HG03135 (cell line): Measurements from ENCODE around the gene AAK1.
"Not testable (repeated sequence)": the region's sequence is repeated elsewhere in the genome, so short reads cannot be mapped to it uniquely, and the experiment has no call there.

Source experiments
- ATAC-seq: cut with Tn5 transposase; IDR thresholded peaks from one replicate; pipeline ENCODE4 v1.9.1; 2021; ENCODE audit warnings: mild to moderate bottlenecking, moderate library complexity; ENCODE audit not compliant: unreplicated experiment

Gene AAK1

DNA sequence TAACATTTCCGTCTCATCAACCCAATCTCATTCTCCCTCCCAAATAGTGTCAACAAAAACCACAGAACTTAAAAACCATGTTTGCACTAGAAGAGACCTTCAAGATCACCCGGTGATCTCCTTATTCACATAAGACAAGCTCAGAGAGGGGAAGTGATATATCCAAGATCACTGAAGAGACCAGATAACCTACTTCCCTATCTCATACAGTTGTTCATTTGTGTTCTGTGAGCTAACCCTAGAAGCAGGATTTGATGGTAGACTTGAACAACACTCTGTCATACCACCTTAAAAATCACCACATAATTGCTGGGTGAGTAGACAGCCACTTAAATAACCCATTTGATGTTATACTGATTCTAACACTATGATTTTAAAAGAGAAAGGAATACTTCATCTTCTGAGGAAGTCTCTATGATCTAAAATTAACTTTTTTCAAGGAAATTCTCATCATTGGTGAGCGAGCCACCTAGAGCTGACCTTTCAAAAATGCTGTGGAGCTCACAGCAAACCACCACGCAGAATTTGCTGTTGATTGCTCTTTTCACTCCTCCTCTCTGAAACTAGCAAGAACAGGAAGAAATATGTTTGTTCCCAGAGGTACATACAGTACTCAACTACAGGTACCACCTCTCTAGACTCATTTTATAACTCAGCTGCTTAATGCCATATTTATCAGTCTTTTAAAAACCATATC lies 15.1 kb downstream of the AAK1 start:
- no peak for ATAC-seq

DNA sequence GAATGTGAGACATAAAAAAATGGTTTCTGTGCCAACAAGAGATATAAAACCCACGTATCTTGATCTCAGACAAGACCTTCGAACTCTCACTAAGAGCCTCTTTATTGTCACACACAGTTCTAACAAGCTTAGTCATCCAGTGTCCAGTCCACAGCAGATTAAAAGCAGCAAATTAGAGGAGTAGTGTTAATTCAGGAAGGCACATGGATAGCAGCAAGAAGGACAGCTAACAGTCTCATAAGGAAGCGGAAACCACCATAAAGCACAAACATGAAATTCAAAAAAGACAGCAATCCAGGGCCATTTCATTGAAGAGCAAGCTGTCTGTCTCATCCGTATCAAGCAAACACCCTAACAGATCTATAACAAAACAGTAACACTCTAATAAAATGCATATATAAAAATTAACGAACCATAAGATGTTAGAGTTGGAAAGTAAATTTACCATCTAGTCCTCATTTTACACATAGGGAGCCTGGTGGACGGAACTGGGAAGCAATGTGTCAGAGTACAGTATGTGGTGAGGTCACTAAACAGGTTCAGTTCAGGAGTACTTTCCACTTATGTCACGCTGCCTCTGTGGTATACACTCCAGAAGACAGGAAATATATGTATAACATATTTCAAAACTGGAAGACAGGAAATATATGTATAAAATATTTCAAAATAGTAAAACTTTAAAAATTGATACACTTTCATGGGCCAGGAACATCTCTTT lies 18.3 kb downstream of the AAK1 start:
- no peak for ATAC-seq

DNA sequence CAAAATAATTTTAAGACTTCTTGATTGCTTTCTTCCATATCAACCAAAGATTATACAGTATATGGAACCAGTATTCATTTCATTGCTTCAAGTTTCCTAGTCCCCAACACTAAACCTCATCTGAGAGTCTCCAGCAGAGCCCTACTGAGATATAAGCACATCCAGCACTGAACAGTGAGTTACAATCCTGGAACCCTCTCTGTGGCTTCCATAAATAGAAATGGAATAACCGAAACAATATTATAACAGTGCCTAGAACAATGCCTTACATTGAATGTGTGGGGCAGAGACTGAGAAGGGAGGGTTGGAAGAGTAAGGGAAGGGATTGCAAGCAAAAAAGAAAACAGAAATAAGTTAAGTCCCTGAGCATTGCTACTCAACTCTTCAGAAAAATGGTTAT lies 18.9 kb downstream of the AAK1 start:
- ATAC-seq = no peak

DNA sequence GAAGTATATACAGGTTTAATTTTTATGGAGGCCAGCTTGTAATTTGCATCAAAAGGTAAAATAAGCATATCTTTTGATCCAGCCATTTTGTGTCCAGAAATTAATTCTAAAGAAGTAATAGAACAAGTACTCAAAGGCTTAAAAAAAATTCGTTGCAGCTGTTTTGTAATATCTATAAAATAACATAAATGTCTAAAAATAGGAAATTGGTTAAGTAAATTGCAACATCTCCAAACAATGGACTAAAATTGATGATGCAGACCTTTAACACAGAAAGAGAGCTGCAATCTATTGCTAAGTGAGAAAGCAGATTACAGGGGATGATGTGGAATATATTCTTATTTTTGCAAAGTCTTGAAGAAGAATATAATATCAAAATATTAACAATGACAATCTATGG lies 19.4 kb downstream of the AAK1 start:
- ATAC-seq = no peak

DNA sequence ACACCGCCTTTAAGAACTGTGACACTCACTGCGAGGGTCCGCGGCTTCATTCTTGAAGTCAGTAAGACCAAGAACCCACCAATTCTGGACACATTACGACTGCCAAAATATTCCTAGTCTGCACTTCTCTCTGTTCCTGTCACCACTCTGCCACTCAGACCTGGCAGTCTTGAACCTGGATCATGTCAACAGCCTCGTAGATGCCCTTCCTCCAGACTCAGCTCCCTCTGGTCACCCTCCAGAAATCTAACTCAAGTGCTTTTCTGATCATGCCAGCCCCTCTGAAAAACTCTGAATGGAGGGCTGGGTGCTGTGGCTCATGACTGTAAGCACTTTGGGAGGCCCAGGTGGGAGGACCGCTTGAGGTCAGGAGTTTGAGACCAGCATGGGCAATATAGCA lies 20.3 kb downstream of the AAK1 start:
- no peak for ATAC-seq

DNA sequence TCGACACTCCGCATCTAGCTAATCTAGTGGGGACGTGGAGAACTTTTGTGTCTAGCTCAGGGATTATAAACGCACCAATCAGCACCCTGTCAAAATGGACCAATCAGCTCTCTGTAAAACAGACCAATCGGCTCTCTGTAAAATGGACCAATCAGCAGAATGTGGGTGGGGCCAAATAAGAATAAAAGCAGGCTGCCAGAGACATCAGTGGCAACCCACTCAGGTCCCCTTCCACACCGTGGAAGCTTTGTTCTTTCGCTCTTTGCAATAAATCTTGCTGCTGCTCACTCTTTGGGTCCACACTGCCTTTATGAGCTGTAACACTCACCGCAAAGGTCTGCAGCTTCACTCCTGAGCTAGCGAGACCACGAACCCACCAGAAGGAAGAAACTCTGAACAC lies 20.7 kb downstream of the AAK1 start:
- not testable (repeated sequence) for ATAC-seq

DNA sequence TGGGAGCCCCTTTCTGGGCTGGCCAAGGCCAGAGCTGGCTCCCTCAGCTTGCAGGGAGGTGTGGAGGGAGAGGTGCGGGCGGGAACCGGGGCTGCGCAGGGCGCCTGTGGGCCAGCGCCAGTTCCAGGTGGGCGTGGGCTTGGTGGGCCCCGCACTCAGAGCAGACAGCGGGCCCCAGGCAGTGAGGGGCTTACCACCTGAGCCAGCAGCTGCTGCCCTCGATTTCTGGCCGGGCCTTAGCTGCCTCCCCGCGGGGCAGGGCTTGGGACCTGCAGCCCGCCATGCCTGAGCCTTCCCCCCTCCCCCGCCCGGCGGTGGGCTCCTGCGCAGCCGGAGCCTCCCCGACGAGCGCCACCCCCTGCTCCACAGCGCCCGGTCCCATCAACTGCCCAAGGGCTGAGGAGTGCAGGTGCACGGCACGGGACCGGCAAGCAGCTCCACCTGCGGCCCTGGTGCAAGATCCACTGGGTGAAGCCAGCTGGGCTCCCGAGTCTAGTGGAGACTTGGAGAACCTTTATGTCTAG lies 21.5 kb downstream of the AAK1 start:
- not testable (repeated sequence) for ATAC-seq

DNA sequence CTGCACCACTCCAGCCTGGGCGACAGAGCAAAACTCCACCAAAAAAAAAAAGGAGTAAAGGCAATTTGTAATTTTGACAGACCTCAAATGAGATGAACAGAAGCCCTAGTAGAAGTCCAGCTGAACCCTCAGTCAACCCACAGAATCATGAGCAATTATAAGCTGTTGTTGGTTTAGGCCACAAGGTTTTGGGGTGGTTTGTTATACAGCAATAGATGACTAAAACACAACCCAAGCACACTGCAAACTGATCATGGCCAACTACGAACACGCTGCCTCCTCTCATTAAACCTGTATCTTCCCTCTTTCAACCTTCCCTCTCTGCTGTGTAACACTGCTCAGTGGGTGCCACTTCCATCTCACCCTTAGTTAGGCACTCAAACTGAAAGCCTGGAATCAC lies 22.1 kb downstream of the AAK1 start:
- ATAC-seq = no peak

DNA sequence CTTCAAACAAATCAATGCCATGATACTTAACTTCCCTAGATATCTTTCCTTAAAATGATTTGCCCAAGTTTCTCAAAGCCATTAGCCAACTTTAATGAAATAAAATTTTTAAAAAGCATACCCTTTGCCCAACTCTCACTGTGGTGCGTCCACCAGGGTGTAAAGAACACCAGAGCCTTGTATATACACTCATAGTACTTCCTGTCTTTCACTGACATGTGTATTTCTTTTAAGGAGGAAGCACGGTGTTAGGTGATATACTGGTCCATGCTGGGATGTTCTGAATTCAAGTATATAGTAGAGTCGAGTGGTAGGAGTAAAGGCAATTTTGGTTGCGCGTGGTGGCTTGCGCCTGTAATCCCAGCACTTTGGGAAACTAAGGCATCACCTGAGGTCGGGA lies 22.7 kb downstream of the AAK1 start:
- ATAC-seq = no peak

DNA sequence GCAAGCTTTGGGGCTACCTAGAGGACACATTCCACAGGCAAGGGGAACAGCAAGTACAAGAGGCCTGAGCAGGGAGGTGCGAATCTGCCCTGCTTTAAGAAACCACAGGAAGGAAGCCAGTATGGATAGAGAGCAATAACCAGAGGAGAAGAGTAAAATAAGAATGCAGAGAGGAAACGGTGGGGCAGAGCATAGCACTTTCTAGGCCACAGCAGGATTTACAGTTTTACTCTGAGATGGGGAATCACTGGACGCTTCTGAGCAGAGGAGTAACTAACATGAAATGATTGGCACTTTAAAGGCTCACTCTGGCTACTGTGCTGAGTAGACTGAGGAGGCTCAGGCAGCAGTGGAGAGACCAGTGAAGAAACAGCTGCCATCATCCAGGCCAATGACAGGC lies 23.8 kb downstream of the AAK1 start:
- no peak for ATAC-seq

DNA sequence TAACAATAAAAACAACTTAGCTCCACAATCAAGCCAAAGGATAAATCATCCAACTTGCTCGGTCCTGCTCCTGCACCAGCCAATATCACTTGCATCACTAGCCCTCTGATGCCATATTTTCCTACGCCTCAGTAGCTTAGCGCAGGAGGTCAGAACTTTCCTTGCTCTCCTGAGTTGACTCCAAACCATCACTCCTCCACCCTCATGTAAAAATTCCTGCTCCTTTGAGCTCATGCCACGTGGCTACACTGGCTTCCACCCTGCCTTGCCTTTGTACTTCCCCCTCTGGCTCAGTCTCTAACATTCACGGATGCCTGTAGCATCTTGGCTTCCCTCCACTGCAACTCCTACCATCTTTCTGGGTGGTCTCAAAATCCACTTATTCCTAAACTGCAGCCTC lies 25.2 kb downstream of the AAK1 start:
- ATAC-seq = no peak

DNA sequence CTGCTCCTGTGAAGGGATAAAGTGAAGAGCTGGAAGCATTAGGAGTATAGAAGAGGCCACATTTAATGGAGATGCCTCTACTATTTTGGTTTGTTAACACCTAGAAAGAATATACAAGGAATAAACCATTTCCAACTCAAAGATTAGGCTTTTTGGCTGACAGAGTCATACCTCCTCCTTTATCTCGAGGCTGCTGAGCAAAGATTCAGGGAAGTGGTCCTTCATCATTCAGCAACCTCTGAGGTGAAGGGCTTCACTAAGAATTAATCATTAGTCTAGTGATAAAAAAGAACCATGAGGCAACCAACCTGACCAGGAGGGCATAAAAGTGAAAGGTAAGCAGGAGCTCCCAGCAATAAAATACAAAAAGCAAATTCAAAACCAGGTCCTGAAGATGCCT lies 25.8 kb downstream of the AAK1 start:
- ATAC-seq = no peak

DNA sequence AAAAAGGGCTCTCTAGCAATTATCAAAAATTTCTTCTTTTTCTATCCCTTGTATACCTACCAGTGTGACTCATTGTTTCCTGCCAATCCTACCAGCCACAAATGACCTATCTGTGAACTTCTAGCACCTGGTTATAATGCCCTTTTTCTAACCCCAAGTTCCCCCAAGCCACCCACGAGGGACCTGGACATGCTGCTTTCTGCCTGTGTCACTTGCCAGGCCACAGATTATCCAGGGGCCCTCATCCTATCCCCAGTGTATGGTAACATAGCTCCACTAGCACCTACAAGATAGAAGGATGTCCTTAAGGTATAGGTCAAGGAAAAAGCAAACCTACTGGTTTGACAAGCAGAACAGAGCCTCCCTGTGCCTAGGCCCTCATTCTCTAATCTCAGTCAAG lies 26.8 kb downstream of the AAK1 start:
- no peak for ATAC-seq

DNA sequence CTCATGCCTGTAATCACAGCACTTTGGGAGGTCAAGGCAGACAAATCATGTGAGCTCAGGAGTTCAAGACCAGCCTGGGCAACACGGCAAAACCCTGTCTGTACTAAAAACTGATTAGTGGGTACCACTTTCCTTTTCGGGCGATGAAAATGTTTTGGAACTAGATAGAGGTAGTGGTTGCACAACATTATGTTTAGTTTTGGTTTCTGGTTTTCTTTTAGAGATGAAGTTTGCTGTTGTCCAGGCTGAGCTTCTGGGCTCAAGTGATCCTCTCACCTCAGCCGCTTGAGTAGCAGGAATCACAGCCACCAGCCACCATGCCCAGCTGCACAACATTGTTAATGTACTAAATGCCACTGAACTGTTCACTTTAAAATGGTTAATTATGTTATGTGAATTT lies 27.6 kb downstream of the AAK1 start:
- no peak for ATAC-seq

DNA sequence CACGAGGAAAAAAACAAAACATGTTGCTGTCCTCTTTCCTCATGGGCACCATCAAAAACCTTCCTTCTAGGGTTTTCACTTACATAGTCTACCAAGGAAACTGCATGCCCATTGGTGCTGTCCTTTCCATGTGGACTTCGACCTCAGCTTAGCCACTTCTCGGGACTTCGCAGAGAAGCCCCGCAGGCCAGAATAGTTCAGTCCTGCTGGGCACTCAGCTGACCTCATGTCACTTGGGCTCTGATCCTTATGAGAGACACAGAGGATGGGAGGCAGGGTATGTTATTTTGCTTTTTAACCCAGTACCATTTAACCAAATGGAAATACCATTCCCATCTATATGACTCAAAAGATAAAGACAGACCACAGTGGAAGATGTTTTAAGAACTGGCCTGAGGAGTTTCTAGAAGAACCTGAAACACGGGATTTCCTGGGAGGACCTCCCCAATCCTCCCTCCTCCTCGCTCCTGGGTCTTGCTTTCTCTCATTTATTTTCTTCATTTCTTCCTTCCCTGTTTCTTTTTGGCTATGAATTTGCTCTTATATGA lies 28.4 kb downstream of the AAK1 start:
- no peak for ATAC-seq

DNA sequence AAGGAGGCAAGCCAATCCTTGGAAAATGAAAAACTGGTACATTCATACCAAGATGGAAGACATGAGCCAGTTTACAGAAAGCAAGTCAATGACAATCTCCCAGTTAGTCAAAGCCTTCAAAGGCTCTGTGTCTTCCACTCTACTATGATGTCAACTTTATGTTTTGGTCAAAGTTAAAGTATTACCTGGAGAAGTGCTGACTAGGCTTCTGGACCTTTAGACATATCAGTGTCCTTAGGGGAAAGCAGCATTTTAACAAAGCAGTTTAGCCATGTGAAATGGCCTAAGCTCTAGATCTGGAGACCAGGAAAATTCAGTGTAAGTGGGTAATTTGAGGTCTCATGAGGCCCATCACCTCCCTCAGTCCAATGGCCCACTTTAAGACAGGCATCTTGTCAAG lies 30.8 kb downstream of the AAK1 start:
- no peak for ATAC-seq

DNA sequence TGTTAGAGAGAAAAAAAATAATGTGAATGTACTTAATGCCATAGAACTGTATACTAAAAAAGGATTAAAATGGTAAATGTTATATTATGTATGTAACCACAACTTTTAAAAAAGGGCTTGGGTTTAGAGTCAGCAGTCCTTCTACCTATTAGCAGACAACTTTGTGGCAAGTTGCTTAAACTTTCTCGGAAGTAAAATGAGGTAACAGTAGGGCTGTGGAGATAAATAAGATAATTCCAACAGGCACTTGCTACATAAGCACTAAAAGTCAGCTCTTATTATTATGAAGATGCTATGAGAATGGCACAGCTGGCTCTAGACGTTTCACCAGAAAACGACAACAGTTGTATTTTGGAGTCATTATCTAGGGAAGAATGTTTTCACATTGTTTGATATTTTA lies 31.3 kb downstream of the AAK1 start:
- no peak for ATAC-seq

DNA sequence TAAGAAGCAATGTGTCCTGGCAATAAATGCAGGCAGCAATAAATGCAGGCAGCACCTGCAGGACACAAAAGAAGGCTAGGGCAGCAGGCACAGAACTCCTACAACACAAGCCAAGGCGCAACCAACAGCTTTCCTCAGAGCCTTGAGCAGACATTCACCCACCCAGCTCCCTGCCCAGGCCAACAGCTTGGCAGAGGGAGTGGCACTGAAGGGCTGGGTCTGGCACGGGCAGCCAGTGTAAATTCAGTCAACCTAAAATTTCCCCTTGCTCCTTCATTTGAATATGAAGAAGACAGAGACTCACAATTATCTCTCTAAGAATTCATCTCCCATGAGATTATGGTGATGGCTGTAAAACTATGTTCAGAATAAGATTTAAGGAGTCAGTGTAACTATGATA lies 35.4 kb downstream of the AAK1 start:
- no peak for ATAC-seq

DNA sequence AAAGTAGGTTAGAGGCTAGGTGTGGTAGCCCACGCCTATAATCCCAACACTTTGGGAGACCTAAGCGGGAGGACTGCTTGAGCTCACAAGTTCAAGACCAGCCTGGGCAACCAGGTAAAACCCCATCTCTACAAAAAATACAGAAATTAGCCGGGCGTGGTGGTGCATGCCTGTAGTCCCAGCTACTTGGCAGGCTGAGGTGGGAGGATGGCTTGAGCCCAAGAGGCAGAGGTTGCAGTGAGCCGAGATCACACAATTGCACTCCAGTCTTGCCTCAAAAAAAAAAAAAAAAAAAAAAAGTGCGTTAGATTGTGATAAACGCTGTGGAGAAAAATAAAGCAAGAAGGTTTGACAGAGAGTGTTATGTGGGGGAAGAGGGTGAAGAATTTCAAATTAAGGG lies 36.8 kb downstream of the AAK1 start:
- ATAC-seq = not testable (repeated sequence)

DNA sequence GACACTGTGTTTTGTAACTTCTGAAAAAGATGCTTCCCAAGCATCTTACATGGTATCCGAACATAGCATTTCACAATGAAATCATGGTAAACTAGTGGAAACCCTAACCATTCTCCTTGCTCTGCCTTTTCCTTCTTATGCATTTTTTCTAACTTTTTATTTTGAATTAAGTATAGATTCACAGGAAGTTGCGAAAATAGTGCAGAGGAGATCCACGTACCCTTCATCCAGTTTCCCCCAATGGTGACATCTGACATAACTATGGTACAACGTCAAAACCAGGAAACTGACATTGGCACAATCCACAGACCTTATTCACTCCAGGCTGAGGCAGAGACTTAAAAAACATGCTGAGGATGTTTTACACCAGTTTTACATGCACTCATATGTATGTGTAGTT lies 38.3 kb downstream of the AAK1 start:
- ATAC-seq = no peak

DNA sequence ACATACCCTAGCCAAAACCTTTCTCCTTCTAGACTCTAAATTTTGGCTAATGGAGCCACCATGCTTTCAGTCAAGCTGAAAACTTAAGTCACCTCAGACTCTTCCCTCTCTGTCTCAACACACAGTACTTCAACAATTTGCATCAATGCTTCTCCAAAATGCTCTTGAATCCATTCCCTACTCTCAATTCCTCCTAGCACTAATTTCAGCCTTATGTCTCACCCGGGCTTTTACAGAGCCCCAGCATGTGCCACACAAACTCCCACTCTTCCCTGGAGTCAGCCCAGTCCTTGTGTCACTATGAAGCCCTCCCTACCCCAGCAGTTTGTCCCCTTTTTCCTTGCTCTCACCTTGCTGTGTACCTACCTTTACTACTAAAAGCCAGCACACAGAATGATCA lies 38.7 kb downstream of the AAK1 start:
- no peak for ATAC-seq

DNA sequence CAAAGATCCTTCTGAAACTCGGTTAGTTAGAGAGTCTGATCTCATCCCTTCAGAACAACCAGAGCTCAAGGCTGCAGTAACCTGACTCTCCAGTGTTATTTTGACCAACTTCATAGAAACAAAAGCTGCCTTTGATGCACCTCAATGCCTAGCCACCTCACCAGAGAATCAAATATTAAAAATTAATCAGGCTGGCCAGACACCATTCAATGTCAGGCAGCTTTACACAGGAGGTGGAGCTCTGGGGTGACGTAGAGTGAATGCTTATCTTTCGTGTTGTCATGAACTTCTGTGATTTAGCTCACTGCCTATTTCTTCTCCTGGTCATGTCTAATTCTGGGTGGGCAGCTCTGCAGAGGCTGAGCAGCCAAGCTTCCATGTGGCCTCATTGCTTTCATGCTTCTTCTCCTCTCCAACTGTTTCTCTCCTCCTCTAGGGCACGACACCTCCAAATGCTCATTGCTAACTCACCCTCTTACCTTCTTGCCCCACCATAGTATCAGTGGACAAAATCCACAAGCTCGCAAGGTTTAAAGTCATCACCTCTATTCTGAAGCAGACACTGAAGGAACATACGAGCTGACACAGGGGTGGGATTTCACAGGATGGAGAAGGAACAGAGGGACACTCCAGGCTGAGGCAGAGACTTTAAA lies 39.4 kb downstream of the AAK1 start:
- ATAC-seq = no peak
